ENCODE data around the gene INPP5D. TPM values are rescaled to one million over a fixed set of nuclear protein-coding genes. Genes with fewer than 3 reads are reported as not detected.
"Not testable (repeated sequence)": the region's sequence is repeated elsewhere in the genome, so short reads cannot be mapped to it uniquely, and the experiment has no call there.

Gene INPP5D
- polyA plus RNA-seq, 10 donors = 4.7 to 9.5 (median 7.2) TPM

DNA sequence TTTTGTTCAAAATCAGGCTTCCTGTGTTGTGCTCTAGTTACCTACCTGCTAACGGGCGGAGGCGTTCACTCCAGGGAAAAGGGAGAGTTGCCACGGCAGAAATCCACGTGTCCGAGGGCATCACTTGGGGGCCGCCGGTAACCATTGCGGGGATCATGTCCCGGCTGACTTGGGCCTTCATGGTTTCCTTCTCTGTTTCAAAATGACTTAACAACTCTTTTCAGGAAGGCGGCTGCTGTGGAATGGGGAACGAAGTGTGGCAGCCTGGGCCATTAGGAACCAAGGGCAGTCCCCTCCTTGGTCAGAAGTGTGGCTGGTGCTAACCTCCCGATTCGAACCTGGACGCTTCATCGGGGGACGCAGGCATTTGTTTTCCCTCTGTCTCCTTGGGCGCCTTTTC, 56.8 kb downstream of the INPP5D start:
- DNase-seq = no peak

GRCh38 chr2:233117351-233117750, 57.2 kb downstream of the INPP5D start:
- no peak for DNase-seq

GRCh38 chr2:233117811-233118647, 57.9 kb downstream of the INPP5D start:
- no peak for DNase-seq

GRCh38 chr2:233118648-233119000, 58.5 kb downstream of the INPP5D start:
- no peak for DNase-seq

DNA sequence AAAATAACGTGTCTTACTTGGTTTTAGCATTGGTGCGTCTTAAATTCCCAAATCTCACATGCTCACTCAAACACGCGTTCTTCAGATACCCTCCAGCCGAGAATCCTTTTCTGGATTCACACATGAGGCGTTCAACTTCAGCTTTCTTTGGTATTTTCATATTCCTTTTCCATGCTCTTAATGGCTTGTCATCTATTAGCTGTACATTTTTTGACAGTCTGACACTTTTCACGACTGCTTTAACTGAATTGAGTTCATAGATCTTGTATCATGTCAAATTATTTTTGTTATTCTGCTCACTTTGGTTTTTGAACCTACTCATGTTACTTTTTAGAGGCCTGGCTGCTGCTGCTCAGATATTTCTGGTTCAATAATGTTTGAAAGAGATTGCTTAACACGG, 59.0 kb downstream of the INPP5D start:
- DNase-seq = no peak

DNA sequence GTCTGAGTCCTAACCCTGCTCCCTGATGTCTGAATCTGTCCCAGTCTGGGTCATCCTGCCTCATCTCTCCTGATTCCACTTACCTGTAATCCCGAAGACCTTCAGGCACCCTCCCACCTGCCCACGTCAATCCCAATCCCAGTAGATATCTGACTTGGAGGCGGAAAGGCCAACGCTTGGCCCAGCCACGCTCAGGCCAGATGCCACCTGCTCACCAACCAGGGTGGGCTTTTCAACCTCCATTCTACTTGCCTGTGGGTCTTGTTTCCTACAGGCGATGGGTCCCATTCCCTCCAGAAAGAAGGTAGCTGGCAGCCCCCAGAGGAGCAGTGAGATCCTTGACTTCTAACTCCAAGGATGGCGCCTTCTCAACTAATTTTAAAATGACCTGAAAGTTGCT, 59.7 kb downstream of the INPP5D start:
- DNase-seq = no peak

DNA sequence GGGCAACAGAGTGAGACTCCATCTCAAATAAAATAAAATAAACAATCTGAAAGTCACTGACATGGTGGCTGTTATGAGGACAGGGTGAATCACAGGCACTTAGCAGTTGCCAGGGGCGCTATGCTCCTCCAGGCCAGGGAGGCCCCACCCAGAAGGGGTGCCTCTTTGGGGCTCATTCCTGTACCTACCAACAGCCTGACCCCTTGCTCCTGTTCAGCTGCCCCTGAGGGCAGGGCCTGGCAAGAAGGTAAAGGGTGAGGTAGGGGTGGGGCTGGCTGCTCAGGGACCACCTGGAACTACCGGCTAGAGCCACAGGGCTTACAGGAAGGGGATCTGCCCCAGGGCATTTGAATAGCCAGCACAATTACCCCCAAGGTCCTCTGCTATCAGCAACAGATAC, 60.3 kb downstream of the INPP5D start:
- DNase-seq = no peak

GRCh38 chr2:233121856-233122255, 61.7 kb downstream of the INPP5D start:
- no peak for DNase-seq

DNA sequence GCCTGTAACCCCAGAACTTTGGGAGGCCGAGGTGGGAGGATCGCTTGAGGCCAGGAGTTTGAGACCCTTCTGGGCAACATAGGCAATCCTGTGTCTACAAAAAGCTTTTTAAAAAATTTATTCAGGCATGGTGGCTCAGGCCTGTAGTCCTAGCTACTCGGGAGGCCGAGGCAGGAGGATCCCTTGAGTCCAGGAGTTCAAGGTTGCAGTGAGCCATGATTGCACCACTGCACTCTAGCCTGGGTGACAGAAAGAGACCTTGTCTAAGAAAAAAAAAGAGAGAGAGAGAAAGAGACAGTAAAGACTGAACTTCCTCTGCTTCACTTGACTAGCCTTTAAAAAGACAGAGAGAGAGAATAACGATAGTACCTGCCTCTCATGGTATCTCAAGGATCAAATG, 62.4 kb downstream of the INPP5D start:
- DNase-seq = no peak

GRCh38 chr2:233123576-233123975, 63.4 kb downstream of the INPP5D start:
- DNase-seq = not testable (repeated sequence)

GRCh38 chr2:233124421-233125080, 64.4 kb downstream of the INPP5D start:
- DNase-seq = peak in 2 of 3 donors; percentile 17 to 32

GRCh38 chr2:233125455-233126065, 65.4 kb downstream of the INPP5D start:
- no peak for DNase-seq

DNA sequence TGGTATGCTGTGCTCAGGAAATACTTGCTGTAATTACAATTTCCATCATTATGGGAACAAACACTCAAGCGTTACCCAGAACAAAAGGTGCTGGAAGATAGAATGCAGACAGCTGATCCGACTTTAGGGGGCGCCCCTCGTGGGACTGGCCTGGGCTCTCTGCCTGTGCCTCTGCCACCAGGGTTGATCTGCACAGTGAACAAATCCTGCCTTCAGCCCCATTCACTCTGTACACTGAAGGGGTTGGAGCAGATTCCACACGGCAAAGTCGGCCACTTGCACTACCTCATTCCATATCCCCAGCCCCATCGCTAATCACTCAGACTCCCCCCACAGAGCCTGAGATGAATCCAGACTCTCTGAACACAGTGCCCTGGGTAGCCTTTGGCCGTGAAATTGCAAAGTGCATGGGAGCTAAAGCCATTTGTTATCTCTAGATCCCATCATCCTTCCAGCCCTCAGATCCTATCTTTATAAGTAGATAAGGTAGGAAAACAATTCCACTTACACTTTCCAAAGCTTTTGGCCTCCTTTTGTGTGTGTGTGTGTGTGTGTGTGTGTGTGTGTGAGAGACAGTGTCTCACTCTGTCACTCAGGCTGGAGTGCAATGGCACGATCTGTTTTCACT, 69.3 kb downstream of the INPP5D start:
- DNase-seq = no peak

DNA sequence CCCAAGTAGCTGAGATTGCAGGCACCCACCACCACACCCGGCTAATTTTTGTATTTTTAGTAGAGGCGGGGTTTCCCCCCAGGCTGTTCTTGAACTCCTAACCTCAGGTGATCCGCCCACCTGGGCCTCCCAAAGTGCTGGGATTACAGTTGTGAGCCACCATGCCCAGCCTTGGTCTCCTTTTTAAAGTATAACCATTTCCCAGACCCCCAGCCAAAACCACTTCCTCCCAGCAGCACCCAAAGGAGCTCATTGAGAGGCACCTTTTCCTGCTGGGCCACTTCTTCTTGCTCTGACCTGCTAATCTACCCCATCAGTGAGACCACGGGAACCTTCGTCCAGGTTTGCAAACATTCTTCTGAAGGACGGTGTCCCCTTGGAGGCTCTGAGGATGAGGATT, 69.9 kb downstream of the INPP5D start:
- DNase-seq = no peak

DNA sequence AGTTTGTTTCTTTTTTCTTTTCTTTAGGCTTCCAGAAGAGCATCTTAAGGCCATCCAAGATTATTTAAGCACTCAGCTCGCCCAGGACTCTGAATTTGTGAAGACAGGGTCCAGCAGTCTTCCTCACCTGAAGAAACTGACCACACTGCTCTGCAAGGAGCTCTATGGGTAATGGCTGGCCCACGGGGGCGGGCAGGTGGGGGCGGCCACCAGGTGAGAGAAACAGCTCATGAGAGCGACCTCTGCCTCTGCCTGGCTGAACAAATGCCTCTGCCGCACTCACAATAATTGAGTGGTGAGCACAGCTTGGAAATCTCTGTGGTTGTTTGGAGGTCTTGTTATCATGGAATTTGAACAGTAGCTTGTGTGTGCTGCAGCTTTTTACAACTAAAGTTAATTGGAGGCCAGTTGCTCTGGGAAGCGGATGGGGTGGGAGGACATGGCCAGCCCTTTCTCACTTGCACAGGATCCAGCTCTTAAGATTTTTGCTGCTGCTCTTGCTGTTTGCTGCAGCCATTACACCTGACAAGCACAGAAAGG, 70.4 kb downstream of the INPP5D start:
- DNase-seq = no peak

DNA sequence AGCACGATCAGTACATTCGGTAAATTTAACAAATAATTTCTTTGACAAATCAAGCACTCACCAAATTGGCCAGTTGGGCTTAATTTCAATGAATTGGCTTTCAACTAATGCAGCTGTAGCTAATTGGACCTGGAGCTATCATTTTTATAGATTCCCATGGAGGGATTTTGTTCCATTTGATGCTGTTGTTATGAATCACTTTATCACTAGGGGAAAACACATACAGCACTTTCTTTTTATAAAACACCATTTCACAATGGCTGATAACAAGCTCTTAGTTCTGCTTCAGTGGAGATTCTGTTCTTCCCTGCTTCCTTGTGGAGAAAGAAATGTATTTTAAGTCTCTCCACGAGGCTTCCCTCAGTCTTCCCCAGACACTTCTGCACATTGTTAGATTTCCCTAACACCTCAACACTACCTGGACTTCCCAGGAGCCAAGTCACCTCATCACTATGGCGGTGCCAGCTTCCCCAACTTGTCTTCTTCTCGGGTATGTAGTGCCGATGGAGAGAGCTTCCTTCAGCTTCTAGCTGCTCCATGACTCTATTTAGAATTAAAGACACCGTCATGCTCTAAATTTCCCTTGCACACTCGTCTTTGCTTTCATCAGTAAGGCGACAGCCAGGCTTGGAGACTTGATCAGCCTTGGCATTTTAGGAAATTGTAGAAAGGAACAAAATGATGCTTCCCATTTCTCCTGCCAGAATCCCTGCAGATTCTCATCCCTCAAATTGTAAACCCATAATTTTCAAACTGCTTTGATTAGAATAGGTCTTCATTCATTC, 72.0 kb downstream of the INPP5D start:
- no peak for DNase-seq

GRCh38 chr2:233133239-233133638, 73.1 kb downstream of the INPP5D start:
- DNase-seq = no peak

GRCh38 chr2:233135421-233135820, 75.3 kb downstream of the INPP5D start:
- DNase-seq = no peak

DNA sequence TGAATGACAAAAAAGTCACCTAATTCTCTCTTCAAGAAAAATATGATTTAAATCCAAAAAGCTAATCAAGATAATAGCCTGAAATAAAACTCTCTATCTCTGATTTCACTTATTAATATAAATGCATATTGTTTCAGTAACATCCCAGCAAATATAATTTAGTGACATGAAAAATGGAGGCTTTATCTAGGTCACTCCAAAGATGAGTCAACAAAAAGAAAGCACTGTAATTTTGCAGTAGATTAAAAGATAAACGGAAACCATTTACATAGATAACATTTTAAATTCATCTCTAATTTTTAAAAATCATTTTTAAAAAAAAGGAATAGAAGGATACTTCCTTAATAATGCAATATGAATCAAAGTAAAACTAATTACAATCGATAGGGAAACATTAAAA, 76.9 kb downstream of the INPP5D start:
- no peak for DNase-seq

- no peak for DNase-seq
Measured at GRCh38 chr2:233140077-233140585, 80.0 kb downstream of the INPP5D start.

DNA sequence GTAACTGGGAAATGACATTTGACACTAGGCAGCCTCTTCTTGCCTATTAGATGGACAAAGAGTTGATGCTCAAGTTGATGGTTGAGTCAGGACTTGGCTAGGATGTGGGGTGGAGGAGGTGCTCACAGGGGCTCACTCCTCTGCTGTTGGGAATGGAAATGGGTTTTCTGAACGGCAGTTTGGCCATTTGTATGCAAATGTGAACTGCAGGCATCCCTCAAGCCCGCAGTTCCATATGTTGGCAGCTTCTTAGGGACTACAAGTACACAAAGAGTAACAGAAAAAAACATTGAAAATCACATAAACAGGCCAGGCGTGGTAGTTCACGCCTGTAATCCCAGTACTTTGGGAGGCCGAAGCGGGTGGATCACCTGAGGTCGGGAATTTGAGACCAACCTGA, 80.8 kb downstream of the INPP5D start:
- no peak for DNase-seq
